Thyroid gland (tissue), 4 donors: ENCODE data around the gene MS4A14.

Source experiments
- CTCF ChIP-seq, 6 experiments: fragments of 200-600 bp in 3 of 6; fragments of 450-650 bp in 3 of 6; sonication (generic) in 3 of 6; IDR thresholded peaks; one replicate each; pipeline ENCODE4 v1.5.1; 2016 to 2019; ENCODE audit warnings: antibody characterized with exemption in 6 of 6, mild to moderate bottlenecking in 2 of 6, inconsistent platforms in 1 of 6, moderate library complexity in 1 of 6
- POLR2A ChIP-seq, 2 donors: fragments of 450-650 bp; IDR thresholded peaks; one replicate each; pipeline ENCODE4 v1.6.1; 2017; ENCODE audit warnings: antibody characterized with exemption in 2 of 2, mild to moderate bottlenecking in 2 of 2, moderate library complexity in 1 of 2

GRCh38 chr11:60394666-60395380 is 1.4 kb upstream of the MS4A14 start:
- no peak for TF ChIP-seq POLR2A (IDR thresholded peaks at IDR 0.05)
- TF ChIP-seq CTCF (IDR thresholded peaks at IDR 0.05): no peak
